NCI-H748 (cell line): Measurements from ENCODE around the gene PPP1R9B.

Experiments used
- DNase-seq: peaks from one replicate; lab custom pipeline; 2025; ENCODE audit not compliant: unreplicated experiment; lab: John Stamatoyannopoulos, UW

PPP1R9B gene

DNA sequence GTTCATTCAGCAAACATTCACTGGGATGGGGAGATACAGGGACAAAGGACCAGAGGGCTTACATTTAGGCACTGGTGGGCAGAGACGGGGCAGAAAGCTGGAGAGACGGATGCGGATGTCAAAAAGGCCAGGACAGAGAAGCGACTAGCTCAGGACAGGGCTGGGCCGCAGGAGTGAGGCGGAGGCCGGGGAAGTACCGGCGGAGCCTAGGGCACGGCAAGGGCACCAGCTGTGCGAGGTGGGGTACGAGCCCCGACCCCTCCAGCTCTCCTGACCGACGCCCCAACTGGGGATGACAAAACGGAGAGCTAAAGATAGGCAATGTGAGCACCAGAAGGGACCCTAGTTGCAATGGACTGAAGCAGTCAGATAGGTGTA lies 11.4 kb upstream of the PPP1R9B start:
- no peak for DNase-seq

DNA sequence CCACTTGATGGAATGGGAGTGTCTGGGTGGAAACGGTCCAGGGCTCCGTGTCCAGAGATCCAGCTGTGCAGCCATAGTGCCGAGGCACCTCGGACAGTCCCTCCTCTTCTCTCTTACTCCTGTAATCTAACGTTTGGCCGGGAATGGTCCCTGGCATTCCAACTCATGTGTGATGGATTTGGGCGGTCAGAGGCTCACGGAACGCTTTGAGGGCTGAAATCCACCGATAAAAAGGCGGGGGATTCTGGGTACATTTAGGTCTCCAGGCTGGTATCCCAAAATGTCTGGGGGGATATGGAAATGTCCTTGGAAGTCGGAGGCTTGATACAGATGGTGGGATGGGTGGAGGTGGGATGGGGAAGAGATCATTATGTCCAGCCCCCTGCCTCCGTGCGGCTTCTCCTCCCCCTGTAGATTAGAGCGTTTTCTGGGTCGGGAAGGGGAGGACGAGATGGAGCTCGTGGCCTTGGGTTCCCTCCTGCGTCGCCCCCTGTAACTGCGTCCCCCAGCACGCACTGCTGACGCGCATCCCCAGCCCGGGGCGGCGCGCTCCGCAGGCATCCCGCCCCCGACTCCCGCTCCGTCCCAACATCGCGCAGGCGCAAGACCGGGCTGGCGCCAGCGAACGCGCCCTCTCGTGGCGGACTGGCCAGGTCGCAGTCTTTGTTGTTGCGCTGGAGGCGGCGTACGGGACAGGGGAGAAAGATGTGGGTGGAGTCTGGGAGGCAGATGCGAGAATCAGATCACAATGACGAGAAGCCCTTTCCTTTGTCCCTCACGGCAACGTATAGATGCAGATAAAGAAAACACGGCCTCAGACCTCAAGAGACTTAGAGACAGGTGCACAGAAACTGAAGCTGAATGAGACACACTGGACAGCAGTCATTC lies 10.8 kb upstream of the PPP1R9B start:
- peak; percentile 92 for DNase-seq

DNA sequence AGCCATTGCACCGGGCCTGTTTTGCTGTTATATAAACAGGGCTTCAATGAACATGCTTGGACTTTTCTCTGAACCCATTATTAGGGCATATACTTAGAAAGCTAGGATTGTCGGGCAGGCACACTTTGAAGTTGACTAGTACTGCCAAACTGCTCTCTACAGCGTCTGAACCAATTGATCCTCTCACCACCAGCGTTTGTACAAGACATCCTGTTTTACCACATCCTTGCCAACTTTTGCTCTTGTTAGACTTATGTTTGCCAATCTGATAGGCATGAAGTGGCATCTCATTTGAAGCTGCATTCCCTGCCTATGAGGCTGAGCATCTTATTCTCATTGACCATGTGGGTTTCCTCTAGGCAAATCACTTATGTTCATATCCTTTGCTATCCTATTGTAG lies 7.4 kb upstream of the PPP1R9B start:
- no peak for DNase-seq

DNA sequence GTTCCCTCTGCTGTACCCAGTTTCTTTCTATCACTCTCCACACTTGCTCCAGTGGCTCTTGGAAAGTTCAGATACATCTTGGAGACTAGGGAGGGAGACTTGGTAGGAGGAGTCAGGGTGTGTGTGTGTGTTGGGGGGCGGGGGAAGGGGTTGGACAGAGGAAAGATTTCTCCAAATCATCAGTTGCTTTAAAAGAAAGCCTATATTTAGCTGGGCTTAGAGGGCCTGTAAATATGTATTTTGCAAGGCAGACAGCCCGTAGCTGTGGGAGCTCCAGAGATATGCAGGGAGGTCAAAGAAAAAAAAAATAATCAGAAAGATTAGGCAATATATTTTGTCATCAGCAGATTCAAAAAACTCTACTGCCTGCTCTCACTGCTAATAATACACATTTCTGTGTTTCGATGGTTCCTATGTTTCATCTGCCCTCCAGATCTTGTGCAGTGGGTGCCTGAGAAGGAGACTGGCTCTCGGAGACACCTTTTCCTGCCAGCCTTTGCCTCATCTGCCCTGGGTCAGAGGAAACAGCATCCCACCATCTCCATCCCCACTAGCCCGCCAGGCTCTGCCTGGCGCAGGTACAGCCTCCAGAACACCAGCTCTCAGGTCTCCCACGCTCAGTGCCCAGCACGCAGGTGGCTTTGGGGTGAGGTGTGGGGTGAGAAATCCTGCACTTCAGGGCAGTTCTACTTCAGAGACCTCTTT lies 4.8 kb upstream of the PPP1R9B start:
- no peak for DNase-seq

DNA sequence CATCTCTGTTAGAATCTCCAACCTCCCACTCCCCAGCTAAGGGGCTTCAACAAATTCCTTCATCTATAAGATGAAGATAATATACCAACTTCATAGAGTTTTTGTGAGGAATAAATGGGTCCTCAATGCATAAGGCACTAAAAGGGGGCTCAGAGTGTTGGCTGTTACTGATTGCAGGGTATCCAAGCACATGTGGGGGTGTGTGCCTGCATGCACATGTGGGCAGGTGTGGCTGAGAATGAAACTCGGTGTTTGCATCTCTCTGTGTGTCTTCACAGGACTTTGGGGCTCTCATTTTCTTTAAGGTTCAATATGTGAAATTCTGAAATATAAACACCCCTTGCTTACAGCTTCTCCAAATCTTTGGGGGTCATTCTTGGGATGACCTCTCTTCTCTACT lies 4.1 kb upstream of the PPP1R9B start:
- no peak for DNase-seq

DNA sequence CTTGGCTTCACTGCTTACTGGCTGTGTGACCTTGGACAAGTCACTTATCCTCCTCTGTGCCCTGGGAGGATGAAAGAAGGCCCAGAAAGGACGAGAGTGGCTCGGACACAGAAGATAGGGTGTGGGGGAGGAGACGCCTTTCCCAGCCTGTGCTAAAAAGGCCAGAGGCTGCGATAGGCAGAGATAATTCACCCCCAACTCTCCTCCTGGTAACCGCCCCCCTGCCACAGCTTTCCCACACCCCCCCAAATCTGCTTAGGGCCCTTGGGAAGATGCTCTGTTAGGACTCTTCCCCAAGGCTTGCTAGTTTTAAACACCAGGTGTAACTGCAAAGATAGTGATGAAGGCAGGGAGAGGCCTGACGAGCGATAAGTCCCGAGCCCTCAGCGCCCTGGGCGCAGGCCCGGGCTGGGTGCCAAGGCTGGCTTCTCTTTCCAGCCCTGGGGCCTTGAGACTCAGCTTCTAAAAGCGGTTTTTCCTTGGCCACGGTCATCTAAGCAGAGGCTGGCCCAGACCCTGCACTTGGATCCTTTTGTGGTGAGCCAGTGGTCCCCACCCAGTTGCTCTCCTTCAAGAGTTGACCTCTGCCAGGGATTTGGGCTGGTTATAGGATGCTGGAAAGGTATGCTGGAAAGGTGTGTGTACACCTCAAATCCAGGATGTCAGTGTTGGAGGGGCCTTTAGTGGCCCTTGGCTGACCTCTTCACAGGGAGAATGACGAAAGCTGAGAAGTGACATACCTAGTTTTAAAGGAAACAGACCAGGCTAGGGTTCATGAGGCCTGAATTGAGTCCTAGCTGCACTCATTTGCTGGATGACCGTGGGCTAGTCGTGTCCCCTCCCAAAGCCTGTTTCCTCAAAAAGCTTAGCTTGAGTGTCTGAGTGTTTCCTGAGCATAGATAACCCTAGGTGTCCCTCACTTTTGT lies 3.4 kb upstream of the PPP1R9B start:
- DNase-seq, result no peak

DNA sequence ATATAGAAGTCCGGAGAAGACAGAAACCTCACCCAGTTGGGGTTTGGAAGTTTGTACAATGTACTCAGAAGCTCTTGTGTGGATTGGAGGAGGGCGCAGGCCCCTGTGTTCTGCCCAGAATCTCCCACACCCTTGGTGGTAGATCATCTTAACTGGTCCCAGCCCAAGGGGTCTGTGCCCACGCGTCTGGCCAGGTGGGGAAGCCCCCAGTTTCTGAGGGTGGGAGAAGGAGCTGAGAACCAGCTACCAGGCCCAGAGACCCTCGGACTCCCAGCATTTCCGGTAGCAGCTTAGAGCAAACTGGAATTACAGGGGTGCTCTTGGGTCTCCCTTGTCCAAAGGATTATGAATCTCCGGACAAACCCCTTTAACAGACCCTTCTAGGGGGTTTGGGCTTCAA lies 2.3 kb upstream of the PPP1R9B start:
- no peak for DNase-seq

DNA sequence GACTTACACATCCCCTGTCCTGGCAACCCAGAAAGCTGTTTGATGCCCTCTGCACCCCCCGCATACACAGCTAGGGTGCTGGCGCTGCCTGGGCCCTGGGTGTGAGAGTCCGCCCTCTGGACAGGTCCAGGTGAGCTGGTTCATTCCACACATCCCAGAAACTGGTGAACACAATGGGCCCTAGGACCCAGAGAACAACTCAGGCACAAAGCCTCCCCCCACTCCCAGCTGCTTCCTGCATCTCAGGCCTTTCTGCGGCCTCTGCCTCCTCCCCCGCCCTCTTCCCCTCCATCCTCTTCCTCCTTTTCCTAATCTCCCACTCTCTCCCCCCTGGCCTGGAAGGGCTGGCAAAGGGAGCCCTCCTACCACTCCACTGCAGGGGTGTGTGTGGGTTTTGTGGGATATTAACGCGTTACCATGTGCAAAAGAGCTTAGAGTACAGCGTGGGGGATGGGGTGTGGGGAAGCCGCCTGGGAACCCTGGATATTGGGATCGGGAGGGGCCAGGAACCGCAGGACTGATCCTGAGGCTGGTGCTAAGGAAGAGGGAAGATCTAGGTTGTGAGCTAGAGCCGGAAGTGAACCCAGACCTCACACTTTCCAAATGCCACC lies 1.6 kb upstream of the PPP1R9B start:
- peak; percentile 88 for DNase-seq

DNA sequence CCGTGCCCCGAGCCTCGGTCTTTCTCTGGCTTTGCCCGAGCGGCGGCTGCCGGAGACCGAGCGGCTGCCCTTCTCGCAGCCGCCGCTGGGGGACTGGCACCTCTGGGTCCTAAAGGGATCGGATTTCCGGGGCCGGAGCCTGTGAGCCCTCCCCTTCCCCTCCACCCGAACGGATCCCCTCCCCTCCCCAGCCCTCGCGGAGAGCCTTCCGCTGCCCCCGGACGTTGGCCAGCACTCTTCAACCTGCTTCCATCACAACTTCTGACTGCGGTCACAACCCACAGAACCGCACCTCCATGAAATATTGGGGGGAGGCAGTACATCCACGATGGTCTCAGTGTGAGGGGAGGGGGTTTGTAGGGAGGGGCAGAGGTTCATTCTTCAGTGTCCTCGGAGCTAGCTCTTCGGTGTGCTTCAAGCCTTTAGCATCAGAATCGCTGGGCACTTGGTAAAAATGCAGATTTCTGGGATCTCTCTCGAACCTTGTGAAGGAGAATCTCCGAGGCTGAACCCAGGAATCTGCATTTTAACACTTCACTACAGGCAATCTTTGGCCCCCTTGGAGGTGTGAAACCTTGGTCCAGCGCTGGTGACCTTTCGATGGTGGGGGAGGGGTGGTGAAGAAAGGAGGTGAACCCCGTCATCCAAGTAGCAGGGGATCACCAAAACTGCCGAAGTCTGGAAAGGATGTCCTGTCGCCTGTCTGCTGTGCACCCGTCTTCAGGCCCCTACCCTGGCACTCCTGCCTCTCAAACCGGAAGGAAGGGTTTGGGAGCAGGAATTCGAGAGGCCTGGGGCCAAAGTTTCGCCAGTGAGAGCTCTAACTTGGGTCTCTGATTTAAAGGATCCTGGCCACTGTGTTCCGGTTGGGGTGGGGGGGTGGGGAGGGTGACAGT lies 812 bp upstream of the PPP1R9B start:
- DNase-seq, result peak; percentile 89

DNA sequence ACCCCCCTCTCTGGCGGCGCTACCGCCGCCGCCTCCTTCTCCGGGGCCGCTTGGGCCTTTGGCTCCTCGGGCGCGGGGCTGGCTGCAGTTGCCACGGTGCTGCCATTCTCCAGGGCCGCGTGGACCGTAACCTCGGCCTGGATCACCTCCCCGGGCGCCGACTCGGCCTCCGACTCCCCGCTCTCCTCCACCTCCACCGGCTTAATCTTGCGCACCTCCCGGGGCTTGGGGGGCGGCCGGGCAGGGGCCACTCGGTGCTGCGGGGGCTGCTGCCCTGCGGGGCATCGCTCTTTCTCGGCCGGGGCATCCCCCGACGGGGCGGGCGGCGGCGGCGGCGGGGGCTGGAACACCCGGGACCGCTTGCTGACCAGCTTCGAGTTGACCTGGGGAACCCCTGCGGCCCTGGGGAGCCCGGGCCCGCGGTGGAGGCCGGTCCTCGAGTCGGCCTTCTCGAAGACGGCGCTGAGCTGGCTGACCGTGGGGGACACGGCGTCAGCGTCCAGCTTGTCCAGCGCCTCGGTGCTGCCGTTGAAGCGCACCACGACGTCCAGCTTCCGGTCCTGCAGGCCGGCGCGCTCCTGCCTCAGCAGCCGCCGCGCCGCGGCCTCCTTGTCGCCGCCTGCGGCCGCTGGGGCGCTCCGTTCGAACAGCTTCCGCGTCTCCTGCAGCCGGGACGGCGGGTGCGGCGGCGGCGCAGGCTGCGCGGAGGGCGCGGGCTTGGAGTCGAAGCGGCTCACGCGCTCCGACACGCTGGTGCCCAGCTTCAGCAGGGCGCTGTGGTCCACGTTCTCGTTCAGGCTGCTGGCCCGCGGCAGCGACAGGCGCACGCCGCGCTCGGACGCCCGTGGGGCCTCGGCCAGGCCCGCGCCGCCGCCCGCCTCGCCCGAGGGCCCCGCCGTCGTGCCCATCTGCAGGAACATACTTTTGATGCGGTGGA lies 792 bp downstream of the PPP1R9B start:
- peak; percentile 77 for DNase-seq

DNA sequence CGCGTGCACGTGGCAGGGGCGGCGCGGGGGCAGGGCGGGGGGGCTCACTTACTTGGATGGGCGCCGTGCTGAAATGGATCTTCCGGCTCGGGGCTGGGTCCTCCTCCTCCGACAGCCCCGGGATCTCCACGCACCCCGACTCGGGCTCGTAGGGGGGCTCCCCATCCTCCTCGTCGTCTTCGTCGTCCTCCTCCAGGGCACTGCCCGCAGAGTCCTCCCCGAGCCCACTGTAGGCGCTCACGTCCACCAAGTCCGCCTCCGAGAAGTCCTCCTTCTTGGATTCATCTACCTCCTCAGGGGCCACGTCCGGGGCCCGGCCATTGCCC lies 1.4 kb downstream of the PPP1R9B start:
- DNase-seq, result no peak

DNA sequence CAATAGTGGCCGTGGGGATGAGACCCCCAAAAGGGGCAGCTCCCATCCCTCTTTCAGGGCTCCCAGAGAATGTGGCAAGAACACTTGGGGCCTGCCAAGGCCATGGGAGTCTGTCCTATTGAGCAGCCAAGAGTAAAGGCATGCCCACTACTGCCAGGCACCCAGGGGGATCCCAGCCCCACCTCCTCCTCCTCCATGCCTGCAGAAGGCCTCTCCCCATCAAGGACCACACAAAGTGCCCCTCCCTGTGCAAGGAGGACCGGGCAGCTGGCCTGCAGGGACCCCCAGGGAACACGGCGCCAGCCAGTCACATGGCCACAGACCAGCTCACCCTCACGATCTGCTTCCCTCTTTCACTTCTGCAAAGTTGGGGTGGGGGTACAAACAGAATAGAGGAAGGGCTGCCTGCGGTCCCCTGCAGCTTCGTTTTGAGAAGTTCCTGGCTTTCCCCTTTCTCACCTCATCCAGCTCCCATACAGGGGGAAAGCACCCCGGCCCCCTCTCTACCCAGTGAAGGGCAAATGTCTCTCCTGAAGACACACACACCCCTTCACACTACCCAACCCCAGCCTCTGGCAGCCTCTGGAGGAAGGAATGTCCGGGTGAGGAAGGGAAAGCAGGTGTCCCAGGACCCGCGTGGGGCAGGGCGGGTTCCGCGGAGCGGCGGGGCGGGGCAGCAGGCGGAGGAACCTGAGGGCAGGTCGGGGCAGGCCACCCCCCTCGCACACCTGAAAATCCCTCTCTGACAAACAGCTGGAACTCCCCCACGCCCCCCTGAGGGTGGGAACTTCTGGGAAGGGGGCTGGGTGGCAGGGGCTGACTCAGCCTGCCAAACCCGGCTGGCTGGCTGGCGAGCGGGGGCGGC lies 2.0 kb downstream of the PPP1R9B start:
- peak; percentile 28 for DNase-seq

DNA sequence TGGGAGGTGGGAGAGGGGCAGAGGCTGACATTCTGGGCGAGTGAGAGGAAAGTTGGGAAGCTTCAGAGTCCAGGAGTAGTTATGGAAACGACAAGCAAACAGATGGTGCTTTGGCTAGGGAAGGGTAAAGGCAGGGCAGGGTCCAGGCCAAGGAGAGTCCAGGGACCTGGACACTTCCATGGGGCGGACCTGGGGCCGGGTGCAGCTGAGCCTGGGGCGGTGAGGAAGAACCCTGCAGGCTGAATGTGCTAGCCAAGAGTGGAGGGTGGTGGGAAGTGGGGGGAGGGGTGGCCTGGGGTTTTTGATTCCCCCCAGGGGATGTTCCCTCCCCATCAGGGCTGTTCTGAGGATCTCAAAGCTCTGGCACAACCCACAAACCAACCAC lies 2.6 kb downstream of the PPP1R9B start:
- DNase-seq, result no peak

DNA sequence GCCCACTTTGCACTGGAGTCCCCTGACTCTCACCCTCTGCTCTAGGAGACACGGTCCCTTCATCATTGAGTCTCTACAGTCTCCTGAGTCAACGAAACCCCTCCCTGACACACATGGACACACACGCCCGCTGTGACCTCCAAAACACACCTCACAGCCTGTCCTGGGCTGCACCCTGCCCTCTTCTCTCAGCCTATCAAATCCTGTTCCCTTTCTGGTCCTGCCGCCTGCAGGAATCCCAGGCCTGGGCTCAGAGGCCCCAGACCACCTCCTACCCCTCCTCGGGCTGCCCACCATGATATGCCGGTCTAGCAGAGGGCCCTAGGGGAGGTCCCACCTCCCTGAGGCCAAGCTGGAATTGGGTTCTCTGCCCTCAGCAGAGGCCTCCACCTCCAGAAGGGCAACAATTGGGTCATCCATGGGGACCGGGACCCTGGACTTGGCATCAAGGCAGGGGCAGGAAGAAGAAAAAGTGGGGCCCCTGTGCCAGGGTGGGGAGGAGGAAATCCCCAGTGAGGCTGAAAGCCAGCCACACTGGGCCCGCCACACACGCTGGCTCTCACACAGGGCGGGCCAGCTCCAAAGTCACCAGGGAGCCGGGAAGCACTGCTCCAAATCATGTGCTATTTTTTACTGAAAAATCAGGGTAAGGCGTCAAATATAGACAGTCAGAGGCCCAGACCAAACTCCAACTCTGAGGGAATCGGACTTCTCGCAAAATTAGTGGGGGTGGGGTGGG lies 3.4 kb downstream of the PPP1R9B start:
- no peak for DNase-seq

DNA sequence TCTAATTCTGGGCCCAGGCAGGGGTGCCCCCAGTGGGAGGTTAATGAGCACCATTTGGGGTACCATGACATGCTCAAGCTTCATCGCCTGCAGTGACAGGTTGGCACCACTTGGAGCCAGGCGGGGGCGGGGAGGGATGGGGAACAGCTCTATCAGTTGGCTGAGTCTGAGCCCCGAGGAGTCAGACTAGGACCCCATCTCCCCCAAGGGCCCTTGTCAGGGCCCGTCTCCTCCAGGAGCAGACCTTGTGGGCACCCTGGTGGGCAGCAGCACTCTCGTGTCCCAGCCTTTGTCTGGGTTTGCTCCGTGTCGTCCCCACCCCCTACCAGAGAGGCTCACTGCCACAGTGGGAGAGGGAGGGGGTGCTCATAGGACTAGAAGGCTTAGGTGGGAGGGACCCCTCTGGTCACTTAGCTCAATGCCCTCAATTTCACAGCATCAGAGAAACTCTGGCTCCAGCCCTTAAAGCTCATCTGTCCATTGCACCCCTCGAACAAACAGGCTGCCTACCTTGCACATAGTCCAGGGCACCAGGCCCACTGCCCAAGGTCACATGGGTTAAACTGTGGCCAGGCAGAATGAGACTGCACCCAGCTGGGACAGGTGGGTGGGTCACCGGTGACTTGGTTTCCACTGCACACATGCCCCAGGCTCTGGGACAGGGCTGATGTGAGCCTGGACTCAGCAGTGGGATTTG lies 4.1 kb downstream of the PPP1R9B start:
- DNase-seq, result no peak

DNA sequence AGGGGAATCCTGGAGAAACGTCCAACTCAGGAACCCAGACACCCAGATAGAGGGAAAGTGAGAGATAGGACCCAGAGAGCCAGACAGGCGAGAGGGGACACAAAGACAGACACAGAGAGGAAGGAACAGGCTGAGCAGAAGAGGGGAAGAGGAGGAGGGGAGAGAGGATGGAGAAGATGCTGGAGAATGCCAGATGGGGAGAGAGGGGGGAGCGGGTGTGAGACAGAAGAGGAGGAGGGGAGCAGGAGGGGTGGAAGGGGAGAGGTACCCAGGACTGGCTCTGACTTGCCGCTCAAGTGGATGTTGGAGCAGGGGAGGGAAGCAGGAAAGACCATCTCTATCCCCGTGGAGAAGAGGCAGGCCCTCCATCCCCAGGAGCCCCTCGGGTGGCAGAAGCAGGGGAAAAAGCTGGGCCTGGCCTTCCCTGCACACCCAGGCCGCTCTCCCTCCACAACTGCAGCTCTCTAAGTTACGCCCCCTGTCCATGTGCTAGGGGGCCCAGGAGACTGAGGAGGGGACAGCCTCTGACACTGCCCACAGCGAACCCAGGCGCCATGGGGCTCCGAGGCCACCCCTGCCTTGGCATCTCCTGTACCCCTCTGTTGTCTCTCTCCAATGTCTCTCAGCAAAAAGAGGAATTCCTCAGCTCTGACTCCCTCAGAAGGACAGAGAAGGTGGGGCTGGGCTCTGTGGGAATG lies 4.8 kb downstream of the PPP1R9B start:
- no peak for DNase-seq
